Right lobe of liver (tissue), 4 donors: ENCODE measurements around the gene CABCOCO1.

Experiments
- CTCF ChIP-seq, 4 donors: fragments of 200-600 bp in 3 of 4; fragments of 450-650 bp in 1 of 4; IDR thresholded peaks; one replicate each; pipeline versions ENCODE4 v1.5.1 to v1.8.0; 2016 to 2022; ENCODE audit warnings: antibody characterized with exemption in 4 of 4, mild to moderate bottlenecking in 2 of 4
- POLR2A ChIP-seq: fragments of 450-650 bp; IDR thresholded peaks from one replicate; pipeline ENCODE4 v1.6.1; 2017; ENCODE audit warnings: antibody characterized with exemption, mild to moderate bottlenecking
- donor health status: DM: no; HTN: no; CAD: no.
- donor health status: DM: no; HTN: no; CAD: no.
- donor health status: DM: no; HTN: yes; CAD: no.

GRCh38 chr10:61746377-61746776 is 83.6 kb downstream of the CABCOCO1 start:
- no peak for TF ChIP-seq CTCF (IDR thresholded peaks at IDR 0.05)
- TF ChIP-seq POLR2A: no peak
